GM15510 (cell line): ENCODE results near the gene ST8SIA4.

Experiments used
- POLR2A ChIP-seq: IDR thresholded peaks from 3 replicates; pipeline ENCODE4 v1.6.1; 2011; ENCODE audit warnings: borderline replicate concordance; ENCODE audit not compliant: insufficient read length; ENCODE audit errors: extremely low read depth

The ST8SIA4 gene

DNA sequence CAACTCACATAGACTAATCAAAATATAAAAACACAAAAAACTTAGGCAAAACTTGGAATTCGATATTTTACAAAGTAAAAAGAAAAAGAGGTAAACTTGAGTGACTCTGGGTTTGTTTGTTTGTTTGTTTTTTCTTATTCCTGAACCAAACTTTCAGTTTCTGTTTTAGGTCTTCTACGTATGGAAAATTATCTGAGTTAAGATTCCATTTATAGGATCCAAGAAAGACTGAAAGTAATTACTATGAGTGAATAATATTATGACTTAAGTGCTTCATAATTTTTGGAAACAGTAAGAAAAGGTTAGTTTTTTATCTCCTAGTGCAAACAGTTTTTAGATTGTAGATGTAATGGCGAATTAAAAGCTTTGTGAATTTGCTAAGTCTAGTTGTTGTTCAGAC, 13.2 kb downstream of the ST8SIA4 start:
- TF ChIP-seq POLR2A = no peak

- no peak for TF ChIP-seq POLR2A
Observed at GRCh38 chr5:100889165-100889743, 13.8 kb downstream of the ST8SIA4 start.

DNA sequence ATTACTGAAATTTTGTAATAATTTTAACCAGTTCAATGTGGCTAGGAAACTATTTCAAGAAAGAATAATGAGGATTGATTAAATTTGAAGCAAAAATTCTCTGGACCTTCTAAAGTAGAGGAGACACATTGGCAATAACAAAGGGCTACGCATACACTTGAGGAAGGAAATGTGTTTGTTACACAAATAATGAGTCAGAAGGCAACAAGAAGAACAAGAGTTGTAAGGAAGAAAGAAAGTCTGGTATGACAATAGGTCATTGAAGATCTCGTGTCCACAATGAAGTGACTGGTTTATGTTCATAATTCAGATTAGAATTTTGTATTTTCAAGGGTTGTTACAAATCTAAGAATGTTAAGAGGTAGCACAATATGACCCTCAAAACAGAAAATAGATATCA, 25.8 kb downstream of the ST8SIA4 start:
- no peak for TF ChIP-seq POLR2A

DNA sequence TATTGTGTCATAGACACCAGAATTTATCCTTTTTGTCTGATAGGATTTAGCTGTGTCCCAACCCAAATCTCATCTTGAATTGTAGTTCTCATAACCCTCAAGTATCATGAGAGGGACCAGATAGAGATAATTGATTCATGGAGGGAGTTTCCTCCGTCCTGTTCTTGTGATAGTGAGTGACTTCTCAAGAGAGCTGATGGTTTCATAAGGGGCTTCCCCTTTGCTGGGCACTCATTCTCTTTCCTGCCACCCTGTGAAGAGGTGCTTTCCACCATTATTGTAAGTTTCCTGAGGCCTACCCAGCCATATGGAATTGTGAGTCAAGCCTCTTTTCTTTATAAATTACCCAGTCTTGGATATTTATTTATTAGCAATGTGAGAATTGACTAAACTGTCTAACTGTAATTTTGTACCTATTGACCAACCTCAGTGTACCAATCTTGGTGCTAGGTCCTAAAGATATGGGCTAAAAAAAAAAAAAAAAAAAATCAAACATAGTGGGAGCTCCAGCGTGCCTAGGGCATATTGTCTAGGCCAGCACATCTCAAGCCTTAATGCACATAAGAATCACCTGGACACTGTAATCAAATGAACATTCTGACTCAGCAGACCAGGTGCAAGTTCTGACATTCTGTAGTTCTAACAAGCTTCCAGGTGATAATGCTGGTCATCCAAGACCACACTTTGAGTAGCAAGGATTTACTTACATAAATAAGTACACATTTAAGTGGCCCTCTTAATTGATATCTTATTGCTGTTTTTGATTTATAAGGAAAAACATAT, 30.5 kb downstream of the ST8SIA4 start:
- TF ChIP-seq POLR2A = no peak

DNA sequence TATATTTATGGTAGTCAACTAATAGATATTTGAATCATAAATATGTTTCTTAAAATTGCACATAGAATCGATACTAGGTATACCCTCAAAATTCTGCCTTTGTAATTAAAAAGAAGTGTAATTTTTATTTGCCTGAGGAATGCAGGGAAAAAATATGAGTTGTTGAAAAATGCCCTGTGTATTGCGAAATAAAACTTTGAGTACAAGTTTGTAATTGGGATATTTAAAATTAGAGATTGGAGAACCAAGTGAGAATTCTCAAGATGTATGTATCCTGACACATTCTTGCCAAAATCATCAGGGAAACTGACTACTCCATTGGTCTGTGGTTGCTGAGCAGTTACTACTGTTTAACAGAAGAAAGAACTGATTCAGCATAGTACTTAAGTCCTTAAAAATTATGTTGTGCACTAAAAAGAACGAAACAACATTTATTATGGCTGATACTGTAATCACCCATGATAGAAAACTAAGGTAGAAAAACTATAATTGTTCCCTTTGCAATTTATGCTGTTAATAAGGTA, 36.0 kb downstream of the ST8SIA4 start:
- TF ChIP-seq POLR2A = no peak

DNA sequence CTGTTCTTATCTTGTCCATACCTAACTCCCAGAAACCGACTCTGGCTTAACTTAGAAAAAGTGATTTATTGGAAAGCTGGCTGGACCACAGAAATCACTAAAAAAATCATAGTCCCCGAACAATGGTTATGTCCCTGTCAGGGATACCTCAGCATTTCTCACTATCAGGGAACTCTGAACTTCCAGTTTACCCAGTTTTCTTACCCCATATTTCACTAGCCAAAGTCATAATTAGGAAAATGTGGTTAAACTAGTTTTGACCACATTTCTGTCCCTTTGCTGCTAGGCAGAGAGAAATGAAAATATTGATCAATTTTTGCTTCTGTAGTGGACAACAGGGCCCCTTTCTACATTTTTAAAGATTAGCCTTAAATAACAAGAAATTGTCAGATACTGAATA, 38.2 kb downstream of the ST8SIA4 start:
- no peak for TF ChIP-seq POLR2A

DNA sequence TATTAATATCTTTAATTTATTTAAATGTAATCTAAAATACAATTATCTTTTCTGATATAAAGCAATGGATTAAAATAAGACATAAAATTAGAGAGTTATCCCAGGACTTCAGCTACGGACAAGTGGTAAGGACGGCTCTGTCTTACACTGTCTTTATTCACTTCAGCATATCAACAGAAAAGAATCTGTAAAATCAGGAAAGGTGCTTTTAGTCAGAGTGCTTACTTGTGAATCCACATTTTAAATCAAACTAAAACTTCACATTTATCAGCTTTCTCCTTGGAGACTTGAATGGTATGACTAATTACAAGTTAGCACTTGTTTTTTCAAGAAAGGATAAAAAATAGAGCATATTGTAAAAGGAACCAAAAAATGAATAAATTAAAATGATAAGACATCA, 39.3 kb downstream of the ST8SIA4 start:
- no peak for TF ChIP-seq POLR2A

- TF ChIP-seq POLR2A = no peak
Observed at GRCh38 chr5:100861148-100861547, 41.9 kb downstream of the ST8SIA4 start.

- TF ChIP-seq POLR2A = no peak
Observed at GRCh38 chr5:100860407-100860806, 42.7 kb downstream of the ST8SIA4 start.

DNA sequence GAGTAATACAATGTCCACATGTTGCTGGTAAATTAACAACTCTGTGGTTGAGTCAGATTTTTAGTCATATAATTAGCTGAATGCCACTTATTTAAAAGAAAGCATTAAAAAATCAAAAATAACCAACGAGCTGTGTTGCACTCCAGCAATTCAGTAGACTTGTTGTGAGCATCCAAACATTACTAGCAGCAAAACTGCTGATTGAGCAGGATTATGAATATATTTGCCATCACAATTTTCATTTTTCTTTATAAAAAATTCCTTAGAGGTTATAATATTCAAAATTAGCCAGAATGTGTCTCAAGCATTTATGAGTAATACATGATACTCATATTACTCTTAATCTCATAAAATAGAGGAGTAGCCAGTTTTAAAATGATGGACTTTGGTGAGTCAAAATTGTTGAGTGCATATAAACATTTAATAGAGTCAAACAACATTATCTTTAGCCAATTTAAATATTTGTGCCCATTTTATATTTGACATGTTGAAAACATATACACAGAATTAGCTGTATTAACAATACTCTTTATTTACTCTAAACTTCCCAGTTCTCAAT, 44.0 kb downstream of the ST8SIA4 start:
- TF ChIP-seq POLR2A = no peak

DNA sequence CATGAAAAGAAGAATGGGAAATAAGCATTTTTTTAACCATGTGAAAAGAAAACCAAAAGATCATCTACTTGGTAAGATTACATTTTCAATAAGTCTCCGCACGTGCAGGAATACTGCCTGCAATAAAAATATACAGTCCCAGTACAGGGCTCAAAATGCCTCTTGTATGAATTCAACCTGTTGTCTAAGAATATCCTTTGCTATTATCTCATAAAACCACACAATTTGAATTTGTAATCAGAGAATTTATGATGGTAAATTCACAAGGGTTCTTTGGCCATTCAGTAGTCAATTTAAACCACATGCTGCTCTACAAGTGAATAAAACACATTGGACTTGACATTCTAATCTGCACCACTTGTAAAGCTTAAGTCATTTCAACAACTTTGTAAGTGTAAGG, 46.6 kb downstream of the ST8SIA4 start:
- no peak for TF ChIP-seq POLR2A

- TF ChIP-seq POLR2A = no peak
Observed at GRCh38 chr5:100855937-100856430, 47.1 kb downstream of the ST8SIA4 start.

- TF ChIP-seq POLR2A = no peak
Observed at GRCh38 chr5:100855295-100855694, 47.8 kb downstream of the ST8SIA4 start.

GRCh38 chr5:100854591-100854990, 48.5 kb downstream of the ST8SIA4 start:
- TF ChIP-seq POLR2A = no peak

GRCh38 chr5:100853582-100853981, 49.5 kb downstream of the ST8SIA4 start:
- no peak for TF ChIP-seq POLR2A
